ENCODE data around the gene CATSPERZ.

Gene CATSPERZ

GRCh38 chr11:64296830-64297698 is 3.1 kb upstream of the CATSPERZ start:
- Histone ChIP-seq H3K4me3 (ENCODE audit: low read depth, low read length) (no peak overlapping the region), H3K4me1 (ENCODE audit: control insufficient read depth, insufficient read depth, low read length) (peaks cover 11% of the 10 kb centered on the region), H3K9ac (ENCODE audit: low read length) (no peak overlapping the region), H3K27ac (ENCODE audit: low read depth, low read length) (no peak overlapping the region), H3K27me3 (ENCODE audit: control insufficient read depth, insufficient read depth, low read length) (peaks cover 97% of the 10 kb centered on the region), H3K36me3 (ENCODE audit: control insufficient read depth, insufficient read depth, low read length) (no peaks in the 10 kb centered on the region), H3K9me3 (ENCODE audit: control insufficient read depth, insufficient read depth, low read depth, low read length) (no peaks in the 10 kb centered on the region)

DNA sequence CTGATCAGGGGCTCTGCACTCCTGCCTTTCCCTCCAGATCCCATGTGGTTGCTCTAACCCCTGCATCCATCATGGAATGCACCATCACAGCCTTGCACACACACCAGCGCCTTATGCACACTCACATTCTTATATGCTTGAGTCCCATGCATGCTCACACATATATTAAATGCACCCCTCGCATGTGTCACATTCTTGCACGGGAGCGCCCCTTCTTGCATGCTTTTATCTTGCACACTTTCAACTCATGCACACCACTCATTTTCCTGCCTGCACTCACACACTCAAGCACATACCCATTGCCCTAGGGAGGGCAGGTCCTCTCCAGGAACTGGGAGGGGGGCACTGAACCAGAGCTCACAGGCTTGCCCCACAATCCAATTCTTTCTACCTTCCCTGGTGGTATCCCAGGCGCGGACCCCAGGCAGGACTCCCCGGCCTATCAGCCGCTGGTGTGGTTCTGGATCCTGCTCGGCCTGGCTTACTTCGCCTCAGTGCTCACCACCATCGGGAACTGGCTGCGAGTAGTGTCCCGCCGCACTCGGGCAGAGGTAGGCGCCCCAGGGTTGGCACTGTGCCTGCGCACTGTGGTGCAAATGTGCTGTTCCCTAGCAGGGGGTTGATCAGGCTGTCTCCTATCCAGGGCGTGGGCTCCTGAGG is 2.3 kb upstream of the CATSPERZ start:
- H3K27ac ChIP-seq (ENCODE audit: low read depth, low read length), result no peak overlapping the region
- H3K27me3 ChIP-seq (ENCODE audit: control insufficient read depth, insufficient read depth, low read length), result peaks cover 89% of the 10 kb centered on the region
- H3K36me3 ChIP-seq (ENCODE audit: control insufficient read depth, insufficient read depth, low read length), result no peaks in the 10 kb centered on the region
- H3K4me1 ChIP-seq (ENCODE audit: control insufficient read depth, insufficient read depth, low read length), result peaks cover 11% of the 10 kb centered on the region
- no peak overlapping the region for H3K9ac ChIP-seq (ENCODE audit: low read length)
- H3K9me3 ChIP-seq (ENCODE audit: control insufficient read depth, insufficient read depth, low read depth, low read length), result no peaks in the 10 kb centered on the region
- no peak overlapping the region for H3K4me3 ChIP-seq (ENCODE audit: low read depth, low read length)

DNA sequence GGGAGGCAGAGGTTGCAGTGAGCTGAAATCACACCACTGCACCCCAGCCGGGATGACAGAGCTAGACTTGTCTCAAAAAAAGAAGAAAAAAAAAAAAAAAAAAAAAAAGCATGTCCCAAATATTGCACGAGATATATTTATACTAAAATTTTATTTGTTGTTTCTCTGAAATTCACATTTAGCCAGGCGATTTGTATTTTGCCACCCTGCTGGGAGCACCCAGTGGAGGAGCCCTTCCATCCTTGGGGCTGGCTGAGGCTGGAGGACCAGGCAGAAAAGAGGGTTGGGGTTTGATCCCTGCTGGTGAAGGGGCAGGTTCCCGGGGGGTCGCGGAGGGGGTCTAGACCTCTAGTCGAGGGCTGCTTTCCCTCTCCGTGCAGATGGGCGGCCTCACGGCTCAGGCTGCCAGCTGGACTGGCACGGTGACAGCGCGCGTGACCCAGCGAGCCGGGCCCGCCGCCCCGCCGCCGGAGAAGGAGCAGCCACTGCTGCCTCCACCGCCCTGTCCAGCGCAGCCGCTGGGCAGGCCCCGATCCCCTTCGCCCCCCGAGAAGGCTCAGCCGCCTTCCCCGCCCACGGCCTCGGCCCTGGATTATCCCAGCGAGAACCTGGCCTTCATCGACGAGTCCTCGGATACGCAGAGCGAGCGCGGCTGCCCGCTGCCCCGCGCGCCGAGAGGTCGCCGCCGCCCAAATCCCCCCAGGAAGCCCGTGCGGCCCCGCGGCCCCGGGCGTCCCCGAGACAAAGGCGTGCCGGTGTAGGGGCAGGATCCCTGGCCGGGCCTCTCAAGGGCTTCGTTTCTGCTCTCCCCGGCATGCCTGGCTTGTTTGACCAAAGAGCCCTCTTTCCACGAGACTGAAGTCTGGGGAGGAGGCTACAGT is 952 bp upstream of the CATSPERZ start:
- Histone ChIP-seq H3K9ac (ENCODE audit: low read length) (no peak overlapping the region), H3K4me3 (ENCODE audit: low read depth, low read length) (peak overlapping the region; percentile 50), H3K4me1 (ENCODE audit: control insufficient read depth, insufficient read depth, low read length) (peaks cover 15% of the 10 kb centered on the region), H3K9me3 (ENCODE audit: control insufficient read depth, insufficient read depth, low read depth, low read length) (no peaks in the 10 kb centered on the region), H3K27ac (ENCODE audit: low read depth, low read length) (no peak overlapping the region), H3K27me3 (ENCODE audit: control insufficient read depth, insufficient read depth, low read length) (peaks cover 75% of the 10 kb centered on the region), H3K36me3 (ENCODE audit: control insufficient read depth, insufficient read depth, low read length) (no peaks in the 10 kb centered on the region)

GRCh38 chr11:64303109-64304031 is 3.2 kb downstream of the CATSPERZ start:
- H3K9me3 ChIP-seq (ENCODE audit: control insufficient read depth, insufficient read depth, low read depth, low read length), result no peaks in the 10 kb centered on the region
- no peak overlapping the region for H3K27ac ChIP-seq (ENCODE audit: low read depth, low read length)
- peaks cover 5% of the 10 kb centered on the region; the same call in 1 of the 2 replicates for H3K36me3 ChIP-seq (ENCODE audit: control insufficient read depth, insufficient read depth, low read length)
- H3K9ac ChIP-seq (ENCODE audit: low read length), result no peak overlapping the region
- H3K27me3 ChIP-seq (ENCODE audit: control insufficient read depth, insufficient read depth, low read length), result peaks cover 34% of the 10 kb centered on the region
- peak overlapping the region; percentile 70; the same call in 1 of the 2 replicates for H3K4me3 ChIP-seq (ENCODE audit: low read depth, low read length)
- H3K4me1 ChIP-seq (ENCODE audit: control insufficient read depth, insufficient read depth, low read length), result peaks cover 24% of the 10 kb centered on the region

DNA sequence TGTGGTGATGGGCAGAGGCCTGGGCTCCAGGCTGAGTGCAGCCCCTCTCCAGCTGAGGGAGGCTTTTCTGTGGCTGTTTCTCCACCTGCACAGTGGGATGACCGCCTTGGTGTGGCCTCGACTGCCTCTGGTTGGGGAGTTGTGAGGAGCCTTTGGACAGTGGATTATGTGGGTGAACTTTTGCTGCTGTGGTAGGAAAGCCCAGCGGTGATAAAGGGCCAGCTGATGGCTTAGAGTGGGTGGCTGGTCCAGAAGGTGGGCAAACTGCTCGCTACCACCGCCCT is 3.8 kb downstream of the CATSPERZ start:
- Histone ChIP-seq H3K9ac (ENCODE audit: low read length) (no peak overlapping the region), H3K4me3 (ENCODE audit: low read depth, low read length) (peak overlapping the region; percentile 70), H3K4me1 (ENCODE audit: control insufficient read depth, insufficient read depth, low read length) (peaks cover 24% of the 10 kb centered on the region), H3K36me3 (ENCODE audit: control insufficient read depth, insufficient read depth, low read length) (peaks cover 5% of the 10 kb centered on the region; the same call in 1 of the 2 replicates), H3K27me3 (ENCODE audit: control insufficient read depth, insufficient read depth, low read length) (peaks cover 28% of the 10 kb centered on the region), H3K27ac (ENCODE audit: low read depth, low read length) (no peak overlapping the region), H3K9me3 (ENCODE audit: control insufficient read depth, insufficient read depth, low read depth, low read length) (no peaks in the 10 kb centered on the region)

DNA sequence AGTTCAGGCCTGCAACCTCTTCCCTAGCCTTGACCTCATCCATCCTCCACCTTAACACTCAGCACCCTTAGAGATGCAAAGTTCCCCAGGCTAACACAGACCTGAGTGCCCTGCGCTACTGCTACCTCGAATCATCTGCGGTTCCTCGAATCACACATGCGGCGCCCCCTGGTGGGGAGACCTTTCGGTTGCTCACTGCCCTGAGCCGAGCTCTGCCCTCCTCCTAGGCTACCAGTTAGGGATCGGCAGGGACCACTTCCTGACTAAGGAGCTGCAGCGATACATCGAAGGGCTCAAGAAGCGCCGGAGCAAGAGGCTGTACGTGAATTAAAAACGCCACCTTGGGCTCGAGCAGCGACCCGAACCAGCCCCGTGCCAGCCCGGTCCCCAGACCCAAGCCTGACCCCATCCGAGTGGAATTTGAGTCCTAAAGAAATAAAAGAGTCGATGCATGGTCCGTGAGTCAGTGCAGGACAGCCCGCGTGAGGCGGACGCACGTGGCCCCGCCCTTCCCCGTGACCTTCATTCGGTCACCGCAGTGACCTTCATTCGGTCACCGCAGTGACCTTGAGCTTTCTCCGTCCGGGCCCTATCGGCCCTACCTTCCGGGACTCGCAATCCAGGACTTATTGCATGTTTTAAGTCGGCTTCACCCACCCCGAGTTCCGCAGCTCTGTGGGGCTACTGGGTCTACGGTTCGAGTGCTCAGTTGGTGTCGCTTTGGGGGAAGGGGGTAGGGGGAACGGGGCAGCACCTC is 4.3 kb downstream of the CATSPERZ start:
- H3K4me1 ChIP-seq (ENCODE audit: control insufficient read depth, insufficient read depth, low read length), result peaks cover 24% of the 10 kb centered on the region
- H3K36me3 ChIP-seq (ENCODE audit: control insufficient read depth, insufficient read depth, low read length), result peaks cover 5% of the 10 kb centered on the region; the same call in 1 of the 2 replicates
- H3K27ac ChIP-seq (ENCODE audit: low read depth, low read length), result peak overlapping the region; percentile 90
- H3K4me3 ChIP-seq (ENCODE audit: low read depth, low read length), result peak overlapping the region; percentile 70
- peak overlapping the region; percentile 91 for H3K9ac ChIP-seq (ENCODE audit: low read length)
- peaks cover 23% of the 10 kb centered on the region for H3K27me3 ChIP-seq (ENCODE audit: control insufficient read depth, insufficient read depth, low read length)
- no peaks in the 10 kb centered on the region for H3K9me3 ChIP-seq (ENCODE audit: control insufficient read depth, insufficient read depth, low read depth, low read length)

GRCh38 chr11:64305075-64305690 is 5.0 kb downstream of the CATSPERZ start, which contains the start of gene ESRRA:
Gene ESRRA (plus strand): TSS chr11:64305524. CDS start chr11:64307180, 1,656 bp downstream.
- Histone ChIP-seq H3K9ac (ENCODE audit: low read length) (peak within 1 kb of the TSS; percentile 91), H3K27me3 (ENCODE audit: control insufficient read depth, insufficient read depth, low read length) (peaks cover 16% of the 10 kb centered on the region), H3K9me3 (ENCODE audit: control insufficient read depth, insufficient read depth, low read depth, low read length) (no peaks in the 10 kb centered on the region), H3K4me3 (ENCODE audit: low read depth, low read length) (peak within 1 kb of the TSS; percentile 97), H3K36me3 (ENCODE audit: control insufficient read depth, insufficient read depth, low read length) (peaks cover 5% of the 10 kb centered on the region; the same call in 1 of the 2 replicates), H3K4me1 (ENCODE audit: control insufficient read depth, insufficient read depth, low read length) (peaks cover 17% of the 10 kb centered on the region), H3K27ac (ENCODE audit: low read depth, low read length) (peak within 1 kb of the TSS; percentile 90)

DNA sequence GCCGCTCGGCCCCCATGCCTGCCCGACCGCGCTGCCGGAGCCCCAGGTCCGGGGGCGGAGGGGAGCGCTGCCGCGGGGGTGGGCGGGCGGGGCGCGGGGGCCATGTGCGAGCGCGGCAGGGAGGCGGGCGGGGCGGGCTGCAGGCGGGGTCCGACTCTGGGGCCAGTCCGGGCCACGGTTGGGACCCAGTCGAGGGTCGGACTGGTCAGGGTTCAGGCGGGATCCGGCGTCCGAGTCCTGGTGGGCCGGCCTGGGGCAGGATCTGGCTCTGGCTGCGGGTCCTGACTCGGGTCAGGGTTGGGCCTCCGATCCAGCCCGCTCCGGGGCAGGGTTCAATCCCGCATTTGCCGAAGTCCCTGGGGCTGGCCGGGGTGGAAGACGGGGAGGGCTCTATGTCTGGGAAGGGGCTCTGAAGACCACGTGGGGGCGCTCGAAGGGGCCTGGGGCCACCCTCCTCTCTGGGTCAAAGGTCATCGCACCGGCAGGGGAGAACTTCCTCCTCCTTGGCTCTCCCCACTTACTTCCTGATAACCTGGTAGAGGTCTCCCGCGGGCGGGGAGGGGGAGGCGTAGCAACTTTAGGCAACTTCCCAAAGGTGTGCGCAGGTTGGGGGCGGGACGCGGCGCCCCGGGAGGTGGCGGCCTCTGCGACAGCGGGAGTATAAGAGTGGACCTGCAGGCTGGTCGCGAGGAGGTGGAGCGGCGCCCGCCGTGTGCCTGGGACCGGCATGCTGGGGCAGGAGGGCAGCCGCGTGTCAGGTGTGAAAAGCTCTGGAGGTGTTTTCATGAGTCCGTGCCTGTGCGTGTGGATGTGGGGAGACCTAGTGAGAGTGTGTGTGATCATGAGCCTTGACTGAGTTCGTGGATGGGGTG is 5.8 kb downstream of the CATSPERZ start:
- peaks cover 8% of the 10 kb centered on the region for H3K27me3 ChIP-seq (ENCODE audit: control insufficient read depth, insufficient read depth, low read length)
- peaks cover 13% of the 10 kb centered on the region for H3K4me1 ChIP-seq (ENCODE audit: control insufficient read depth, insufficient read depth, low read length)
- H3K9ac ChIP-seq (ENCODE audit: low read length), result peak overlapping the region; percentile 82
- H3K4me3 ChIP-seq (ENCODE audit: low read depth, low read length), result peak overlapping the region; percentile 97
- no peaks in the 10 kb centered on the region for H3K9me3 ChIP-seq (ENCODE audit: control insufficient read depth, insufficient read depth, low read depth, low read length)
- H3K36me3 ChIP-seq (ENCODE audit: control insufficient read depth, insufficient read depth, low read length), result peaks cover 6% of the 10 kb centered on the region; the same call in 1 of the 2 replicates
- H3K27ac ChIP-seq (ENCODE audit: low read depth, low read length), result peak overlapping the region; percentile 57; the same call in 1 of the 2 replicates

- H3K36me3 ChIP-seq (ENCODE audit: control insufficient read depth, insufficient read depth, low read length), result peaks cover 8% of the 10 kb centered on the region; the same call in 1 of the 2 replicates
- peak overlapping the region; percentile 97 for H3K4me3 ChIP-seq (ENCODE audit: low read depth, low read length)
- peaks cover 5% of the 10 kb centered on the region for H3K27me3 ChIP-seq (ENCODE audit: control insufficient read depth, insufficient read depth, low read length)
- H3K4me1 ChIP-seq (ENCODE audit: control insufficient read depth, insufficient read depth, low read length), result peaks cover 13% of the 10 kb centered on the region
- H3K9me3 ChIP-seq (ENCODE audit: control insufficient read depth, insufficient read depth, low read depth, low read length), result no peaks in the 10 kb centered on the region
- peak overlapping the region; percentile 57; the same call in 1 of the 2 replicates for H3K27ac ChIP-seq (ENCODE audit: low read depth, low read length)
- peak overlapping the region; percentile 82 for H3K9ac ChIP-seq (ENCODE audit: low read length)
These were observed 6.4 kb downstream of the CATSPERZ start for GRCh38 chr11:64306563-64306875.

Measured in HUES6 (cell line).